HCT116 (cell line): ENCODE results near the gene CHADL.

Experiments used
- CBX3 ChIP-seq: IDR thresholded peaks from 2 replicates; pipeline ENCODE4 v1.6.1; 2012; ENCODE audit warnings: low read depth
- CTCF ChIP-seq, 3 experiments: fragments of 200-600 bp in 1 of 3; sonication (generic) in 1 of 3; IDR thresholded peaks in 2 of 3; conservative IDR thresholded peaks in 1 of 3; 2 replicates each; pipeline ENCODE4 v1.5.1; 2012 to 2017; ENCODE audit warnings: low read depth in 2 of 3, low read length in 2 of 3, antibody characterized with exemption in 1 of 3, borderline replicate concordance in 1 of 3, control low read depth in 1 of 3, mild to moderate bottlenecking in 1 of 3, mixed read lengths in 1 of 3, mixed run types in 1 of 3, moderate library complexity in 1 of 3; ENCODE audit not compliant: insufficient read depth in 1 of 3
- ELF1 ChIP-seq: IDR thresholded peaks from 2 replicates; pipeline ENCODE4 v1.6.1; 2012; ENCODE audit warnings: low read depth, borderline replicate concordance
- JUND ChIP-seq: IDR thresholded peaks from 2 replicates; pipeline ENCODE4 v1.6.1; 2012
- MAX ChIP-seq: IDR thresholded peaks from 2 replicates; pipeline ENCODE4 v1.6.1; 2012
- POLR2A ChIP-seq: IDR thresholded peaks from 2 replicates; pipeline ENCODE4 v1.7.0; 2011; ENCODE audit warnings: borderline replicate concordance; ENCODE audit not compliant: insufficient read depth, insufficient read length; ENCODE audit errors: extremely low read depth
- REST ChIP-seq: IDR thresholded peaks from 2 replicates; pipeline ENCODE4 v1.6.1; 2012; ENCODE audit warnings: low read depth
- SIN3A ChIP-seq: IDR thresholded peaks from 2 replicates; pipeline ENCODE4 v1.6.1; 2012; ENCODE audit warnings: low read depth
- SP1 ChIP-seq: IDR thresholded peaks from 2 replicates; pipeline ENCODE4 v1.6.1; 2012; ENCODE audit warnings: low read depth
- YY1 ChIP-seq: IDR thresholded peaks from 2 replicates; pipeline ENCODE4 v1.6.1; 2011; ENCODE audit warnings: low read length, low read depth, moderate library complexity, mild to moderate bottlenecking; ENCODE audit not compliant: insufficient replicate concordance; ENCODE audit errors: extremely low read depth
- ZBTB33 ChIP-seq: IDR thresholded peaks from 2 replicates; pipeline ENCODE4 v1.6.1; 2011; ENCODE audit warnings: mild to moderate bottlenecking, low read length, moderate library complexity; ENCODE audit not compliant: insufficient replicate concordance; ENCODE audit errors: extremely low read depth
- ZFX ChIP-seq: fragments of 450-650 bp; IDR thresholded peaks from 2 replicates; pipeline ENCODE4 v1.6.1; 2017

- TF ChIP-seq CTCF (IDR thresholded peaks at IDR 0.05 in 2 of 3, conservative IDR thresholded peaks at IDR 0.05 in 1 of 3; ENCODE audit: borderline replicate concordance in 1 of 3, insufficient read depth in 1 of 3, low read depth in 2 of 3, low read length in 2 of 3), result no peak
- no peak for TF ChIP-seq SIN3A
- TF ChIP-seq JUND, result no peak
- TF ChIP-seq ZBTB33, result no peak
- TF ChIP-seq YY1, result no peak
- no peak for TF ChIP-seq POLR2A
- no peak for TF ChIP-seq REST
- no peak for TF ChIP-seq MAX
- no peak for TF ChIP-seq ZFX
- TF ChIP-seq ELF1, result no peak
- TF ChIP-seq SP1, result no peak
- no peak for TF ChIP-seq CBX3
These were observed 17.2 kb downstream of the CHADL start for GRCh38 chr22:41223535-41223934.
